HG03457 (cell line): ENCODE results near the gene DCHS2.

Experiments used
- ATAC-seq: cut with Tn5 transposase; IDR thresholded peaks from one replicate; pipeline ENCODE4 v1.9.1; 2021; ENCODE audit warnings: moderate number of reproducible peaks; ENCODE audit not compliant: unreplicated experiment

The DCHS2 gene

DNA sequence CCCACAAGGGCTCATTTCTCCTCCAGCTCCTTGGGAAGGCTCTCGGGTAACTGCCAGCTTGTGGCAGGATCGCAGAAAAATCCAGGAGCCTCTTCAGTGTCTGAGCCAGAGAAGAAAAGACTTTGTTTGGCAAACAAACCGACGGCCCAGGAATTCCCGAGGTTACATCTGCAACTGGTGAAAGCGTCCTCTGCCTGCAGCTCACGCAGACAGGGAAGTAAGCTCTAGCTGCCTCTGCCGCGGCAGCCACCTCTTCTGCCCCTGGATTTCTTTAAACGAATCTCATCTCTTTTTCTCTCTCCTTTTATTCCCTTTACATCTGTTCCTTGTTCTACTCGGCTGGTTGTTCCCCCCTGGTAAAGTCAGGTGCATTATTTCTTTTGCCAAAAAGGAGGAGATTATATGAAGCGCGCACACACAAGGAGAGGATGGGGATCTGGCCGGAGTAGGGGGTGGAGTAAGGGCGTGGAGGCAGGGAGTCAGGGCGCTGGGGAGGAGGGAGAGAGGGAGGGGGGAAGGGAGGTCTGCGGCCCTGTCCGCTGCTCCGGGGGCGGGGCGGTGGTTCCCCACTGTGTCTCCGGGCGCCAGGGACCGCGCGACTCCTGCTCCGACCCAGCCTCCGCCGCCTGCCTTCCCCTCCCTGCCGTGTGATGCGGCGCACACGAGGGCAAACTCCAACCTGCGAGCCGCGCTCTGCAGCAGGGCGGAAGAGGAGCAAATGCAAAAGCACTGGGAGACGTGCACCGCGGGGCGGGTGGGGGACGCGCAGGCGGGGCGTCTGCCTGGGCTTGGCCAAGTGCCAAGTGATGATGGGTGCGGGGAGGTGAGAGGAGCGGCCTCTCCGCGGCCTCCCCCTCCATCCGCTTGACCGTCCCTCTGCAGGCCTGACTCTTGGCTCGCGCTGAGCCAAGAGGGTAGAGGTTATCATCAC is at the start of gene DCHS2:
Gene DCHS2, minus strand, starts transcription at position 459 of the 931 bp plus-strand sequence. Its CDS starts 444 bp downstream, at position 15.
- peak; percentile 60 for ATAC-seq

DNA sequence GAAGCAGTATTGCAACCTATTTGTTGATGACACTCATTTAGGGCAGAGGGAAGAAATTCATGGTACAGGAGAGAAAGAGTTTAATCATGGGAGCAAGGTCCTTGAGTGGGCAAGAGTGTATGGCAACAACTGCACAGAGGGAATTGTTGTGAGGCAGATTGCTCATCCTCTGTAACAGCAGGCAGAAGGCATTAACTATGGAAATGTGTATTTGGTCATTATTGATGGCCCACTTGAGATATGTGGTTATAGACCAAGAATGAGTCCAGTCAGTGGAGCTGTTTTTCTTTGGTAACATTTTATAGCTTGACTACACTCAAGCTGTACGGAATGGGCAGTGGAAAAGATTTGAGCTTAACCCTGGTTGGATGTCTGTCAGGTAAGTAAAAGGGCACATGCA is 42.7 kb upstream of the DCHS2 start:
- no peak for ATAC-seq

GRCh38 chr4:154529728-154530519 is 38.3 kb upstream of the DCHS2 start:
- no peak for ATAC-seq

DNA sequence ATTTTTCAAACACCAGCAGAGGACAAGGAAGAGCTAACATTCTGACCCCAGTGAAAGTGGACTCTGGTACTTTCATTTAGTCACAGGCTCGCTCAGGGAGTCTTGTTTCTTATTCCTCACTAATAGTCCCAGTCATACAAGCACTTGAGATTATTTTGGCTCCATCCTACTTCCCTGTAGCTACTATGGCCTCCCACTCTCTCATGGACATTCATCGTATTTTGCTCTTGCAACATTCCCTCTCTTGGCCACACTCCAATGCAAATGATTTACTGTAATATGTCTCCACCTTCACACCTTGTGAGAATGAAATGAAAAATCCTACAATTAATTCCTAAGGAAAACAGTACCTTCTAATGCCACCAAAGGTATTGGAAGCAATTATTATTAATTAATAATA is 37.3 kb upstream of the DCHS2 start:
- ATAC-seq: no peak

DNA sequence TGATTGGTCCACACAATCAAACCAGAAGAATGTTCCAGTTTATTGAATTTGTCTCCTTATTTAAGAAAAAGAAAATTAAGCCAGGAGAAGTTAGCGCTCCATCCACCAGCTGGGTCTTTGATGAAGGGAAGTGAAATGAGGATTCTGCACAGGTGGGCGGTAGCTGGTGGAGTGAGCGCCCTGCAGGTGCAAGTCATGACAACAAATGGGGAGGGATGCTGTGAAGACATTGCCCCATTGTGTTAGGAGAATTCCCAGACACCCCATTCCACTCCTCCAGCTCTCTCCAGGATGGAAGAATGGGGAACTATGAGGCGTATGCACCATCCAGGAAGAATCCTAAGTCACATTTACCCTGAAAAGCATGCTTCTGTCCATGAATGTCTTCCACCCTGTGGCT is 35.7 kb upstream of the DCHS2 start:
- no peak for ATAC-seq

DNA sequence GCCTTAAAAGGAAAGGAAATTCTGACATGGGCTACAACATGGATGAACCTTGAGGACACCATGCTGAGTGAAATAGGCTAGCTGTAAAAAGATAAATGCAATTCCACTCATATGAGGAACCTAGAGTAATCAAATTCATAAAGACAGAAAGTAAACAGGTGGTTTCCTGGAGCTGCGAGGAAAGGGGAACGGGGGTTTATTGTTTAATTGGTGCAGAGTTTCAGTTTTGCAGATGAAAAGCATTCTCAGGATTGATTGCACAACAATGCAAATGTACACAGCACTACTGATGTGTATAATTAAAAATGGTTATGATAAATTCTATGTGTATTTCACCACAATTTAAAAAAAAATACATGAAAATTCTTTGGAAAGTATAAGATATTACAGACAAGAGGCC is 34.6 kb upstream of the DCHS2 start:
- ATAC-seq: no peak

DNA sequence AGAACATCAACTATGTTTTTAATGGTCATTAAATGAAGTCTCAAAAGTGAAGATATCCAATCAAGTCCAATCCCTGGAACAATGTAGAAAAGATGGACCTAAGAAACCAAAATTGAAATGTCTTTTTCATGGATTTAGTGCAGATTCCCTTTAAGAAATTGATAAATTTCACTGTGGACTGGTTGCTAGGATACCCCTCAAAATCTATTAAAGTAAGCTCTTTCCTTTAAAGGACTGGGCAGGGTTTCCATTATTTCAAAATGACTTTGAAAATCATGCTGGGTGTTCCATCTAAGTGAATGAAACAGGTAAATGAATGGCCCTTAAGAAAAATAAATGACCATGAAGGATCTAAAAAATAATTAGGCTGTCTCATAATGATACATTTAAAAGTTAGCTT is 30.0 kb upstream of the DCHS2 start:
- no peak for ATAC-seq

DNA sequence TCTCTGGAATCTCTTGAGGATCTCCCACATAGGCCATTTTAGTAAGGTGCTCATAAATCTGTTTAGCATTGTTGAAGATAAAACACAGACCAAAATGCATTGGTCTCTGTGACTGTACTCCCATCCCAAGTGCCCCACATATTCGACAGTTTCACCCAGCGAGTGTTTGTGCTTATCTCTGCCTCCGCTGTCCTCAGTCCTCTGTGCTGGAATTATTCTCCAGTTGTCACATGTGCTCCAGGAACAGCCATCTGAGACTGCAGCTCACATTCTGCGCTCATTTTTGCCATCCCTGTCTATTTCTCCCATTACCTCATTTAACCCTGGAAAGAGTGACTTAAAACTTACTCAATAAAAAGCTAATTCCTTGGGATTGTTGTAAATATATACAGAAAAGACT is 27.6 kb upstream of the DCHS2 start:
- no peak for ATAC-seq

- no peak for ATAC-seq
These were observed 26.0 kb upstream of the DCHS2 start for GRCh38 chr4:154517591-154517990.

DNA sequence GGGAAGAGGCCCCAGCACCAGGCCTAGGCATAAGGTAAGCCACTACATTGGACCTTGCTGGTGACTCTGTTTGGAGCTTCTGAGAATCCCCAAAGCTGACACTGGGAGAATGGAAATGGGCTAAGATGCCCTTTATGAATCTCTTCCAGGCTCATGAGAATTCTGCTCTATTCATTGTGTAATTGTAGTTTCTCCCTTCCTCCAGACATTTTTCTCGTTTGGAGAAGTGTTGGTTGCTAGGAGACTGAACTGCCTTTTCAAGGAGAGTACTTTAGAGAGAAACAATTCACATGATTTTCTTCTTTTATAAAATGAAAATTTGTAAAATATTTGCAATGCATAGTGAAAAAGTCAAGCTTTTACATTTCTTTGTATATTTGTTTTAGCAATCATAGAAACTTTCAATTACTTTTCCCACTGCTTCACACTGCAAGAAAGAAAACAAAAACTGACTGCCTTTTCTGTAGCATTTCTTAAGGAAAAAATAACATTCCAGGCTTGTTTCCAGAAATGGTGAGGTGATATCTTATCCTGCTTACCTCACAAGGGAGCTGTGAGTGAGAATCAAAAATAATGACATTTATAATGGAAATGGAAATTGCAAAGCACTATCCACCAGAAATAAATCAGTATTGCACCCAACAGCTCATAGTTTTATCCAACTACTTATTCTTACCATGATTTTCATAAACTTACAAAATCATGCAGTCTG is 24.9 kb upstream of the DCHS2 start:
- no peak for ATAC-seq

GRCh38 chr4:154511981-154512380 is 20.4 kb upstream of the DCHS2 start:
- no peak for ATAC-seq

DNA sequence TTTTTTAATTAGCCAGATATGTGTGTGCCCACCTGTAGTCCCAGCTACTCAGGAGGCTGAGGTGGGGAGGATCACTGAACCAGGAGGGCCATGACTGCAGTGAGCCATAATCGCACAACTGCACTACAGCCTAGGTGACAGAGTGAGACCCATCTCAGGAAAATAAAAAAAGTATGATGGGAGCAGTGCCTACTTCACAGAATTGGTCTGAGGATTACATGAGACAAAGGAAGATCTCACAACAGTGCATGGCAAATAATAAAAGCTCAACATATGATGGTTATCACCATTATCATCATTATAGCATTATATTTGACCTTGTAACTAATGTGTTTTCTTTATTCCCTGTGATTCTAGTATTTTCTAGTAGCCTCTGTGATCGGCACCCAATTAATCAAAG is 19.9 kb upstream of the DCHS2 start:
- no peak for ATAC-seq

- ATAC-seq: no peak
These were observed 15.6 kb upstream of the DCHS2 start for GRCh38 chr4:154507156-154507555.

DNA sequence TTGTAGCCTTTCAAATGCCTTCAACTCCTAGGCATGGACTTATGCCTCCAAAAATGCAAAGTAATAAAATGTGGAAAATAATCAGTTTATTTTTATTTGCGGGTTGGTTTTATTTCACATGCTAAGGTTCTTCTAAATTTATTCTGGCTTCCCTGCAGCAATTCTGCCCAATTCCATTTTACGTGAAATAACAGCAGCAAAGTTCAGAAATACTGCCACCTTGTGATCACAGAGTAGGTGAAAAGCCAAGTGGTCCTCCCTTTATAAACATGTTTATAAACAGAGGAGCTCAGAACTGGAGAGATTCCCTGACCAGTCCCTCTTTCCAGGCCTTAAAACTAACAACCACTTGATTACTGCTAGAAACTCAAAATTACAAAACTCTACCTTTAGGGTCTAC is 14.7 kb upstream of the DCHS2 start:
- no peak for ATAC-seq

GRCh38 chr4:154503598-154503997 is 12.0 kb upstream of the DCHS2 start:
- ATAC-seq: no peak

DNA sequence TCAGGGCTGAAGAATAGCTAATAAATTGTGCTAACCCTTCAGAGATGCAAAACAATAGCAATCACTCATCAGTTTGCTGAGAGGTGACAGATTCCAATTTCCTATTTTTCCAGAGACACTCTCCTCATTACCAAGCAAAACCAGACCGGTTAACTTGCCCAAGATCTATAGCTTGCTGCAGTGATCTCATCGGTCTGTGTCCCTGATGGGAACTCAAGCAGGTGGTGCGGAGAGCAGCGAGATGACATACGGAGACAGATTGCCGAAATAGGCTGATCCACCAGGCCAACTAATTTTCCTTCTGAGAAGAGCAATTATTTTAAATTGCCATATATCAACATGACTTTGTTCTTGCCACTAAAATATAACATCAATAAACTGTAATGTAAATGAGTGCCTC is 10.5 kb upstream of the DCHS2 start:
- ATAC-seq: no peak

GRCh38 chr4:154497889-154498288 is 6.3 kb upstream of the DCHS2 start:
- ATAC-seq: no peak

GRCh38 chr4:154495867-154496266 is 4.3 kb upstream of the DCHS2 start:
- no peak for ATAC-seq

DNA sequence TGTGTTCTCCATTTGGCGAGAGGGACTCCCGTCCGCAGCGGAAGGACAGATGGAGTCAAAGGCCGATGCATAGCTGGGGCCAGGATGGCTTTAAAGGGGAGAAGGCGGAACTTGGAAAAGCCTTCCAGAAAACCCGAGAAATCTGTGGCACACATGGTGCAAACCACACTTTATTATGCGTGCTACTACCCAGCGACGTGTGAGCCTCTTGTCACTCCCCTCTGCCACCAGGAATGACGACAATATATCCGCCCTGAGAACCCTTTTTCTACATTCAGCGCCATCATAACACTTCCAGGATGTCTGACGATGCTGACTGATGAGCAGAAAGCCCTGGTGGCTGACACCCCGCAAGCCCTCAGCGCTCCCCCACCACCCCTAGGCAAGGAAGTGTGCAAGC is 689 bp upstream of the DCHS2 start:
- no peak for ATAC-seq

DNA sequence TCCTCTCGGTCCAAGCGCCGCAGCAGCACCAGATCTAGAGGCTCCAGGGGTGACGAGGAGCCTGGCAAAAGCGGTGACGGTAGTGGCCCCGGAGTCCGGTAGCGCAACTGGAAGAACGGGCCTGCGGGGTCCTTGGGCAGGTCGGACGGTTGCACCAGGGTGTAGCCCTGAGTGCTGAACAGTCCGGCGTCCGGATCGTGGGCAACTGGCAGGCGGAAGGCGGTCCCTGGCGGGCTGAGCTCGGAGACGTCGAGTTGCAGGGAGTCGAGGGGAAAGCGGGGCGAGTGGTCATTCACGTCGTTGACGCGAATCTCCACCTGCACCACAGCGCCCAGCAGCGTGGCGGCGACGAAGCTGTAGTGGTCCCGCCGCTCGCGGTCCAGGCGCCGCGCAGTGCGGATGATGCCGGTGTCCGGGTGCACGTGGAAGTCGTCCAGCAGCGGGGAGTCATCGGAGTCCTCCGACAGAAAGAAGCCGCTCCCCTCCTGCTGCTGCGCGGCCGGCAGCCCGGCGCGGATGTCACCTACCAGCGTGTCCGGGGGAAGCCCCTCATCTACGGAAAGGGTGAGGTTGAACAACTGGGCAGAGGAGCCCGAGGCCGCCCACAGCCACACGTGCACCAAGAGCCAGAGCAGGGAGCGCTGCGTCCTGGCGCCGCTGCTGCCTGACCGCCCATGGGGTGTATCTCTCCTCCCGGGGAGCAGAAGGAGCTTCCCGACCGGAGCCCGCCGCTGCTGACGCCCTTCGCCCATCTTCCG is 837 bp downstream of the DCHS2 start:
- peak; percentile 72 for ATAC-seq

GRCh38 chr4:154490234-154490582 is 1.4 kb downstream of the DCHS2 start:
- no peak for ATAC-seq
